ENCODE measurements around the gene NUFIP1. TPM values are rescaled to one million over a fixed set of nuclear protein-coding genes. Genes with fewer than 3 reads are reported as not detected.

NUFIP1 gene
- total RNA-seq, 4 donors from 2014 or later: 2.0 to 3.8 (median 3.0) TPM

GRCh38 chr13:44929692-44930091 lies 59.6 kb downstream of the NUFIP1 start:
- no peak for TF ChIP-seq CTCF (IDR thresholded peaks at IDR 0.05; ENCODE audit: low read depth)

GRCh38 chr13:44927968-44928367 lies 61.3 kb downstream of the NUFIP1 start:
- no peak for TF ChIP-seq CTCF (IDR thresholded peaks at IDR 0.05; ENCODE audit: low read depth)

GRCh38 chr13:44921931-44922758 lies 67.1 kb downstream of the NUFIP1 start:
- no peak for TF ChIP-seq CTCF (IDR thresholded peaks at IDR 0.05; ENCODE audit: low read depth)

GRCh38 chr13:44921246-44921877 lies 67.9 kb downstream of the NUFIP1 start:
- no peak for TF ChIP-seq CTCF (IDR thresholded peaks at IDR 0.05; ENCODE audit: low read depth)

GRCh38 chr13:44920013-44920412 lies 69.3 kb downstream of the NUFIP1 start:
- no peak for TF ChIP-seq CTCF (IDR thresholded peaks at IDR 0.05; ENCODE audit: low read depth)

GRCh38 chr13:44919104-44919804 lies 70.0 kb downstream of the NUFIP1 start:
- no peak for TF ChIP-seq CTCF (IDR thresholded peaks at IDR 0.05; ENCODE audit: low read depth)
